Measurements from ENCODE around the gene LOXL1. TPM values are rescaled to one million over a fixed set of nuclear protein-coding genes. Genes with fewer than 3 reads are reported as not detected.

The LOXL1 gene
- total and polyA plus RNA-seq, 2 of the 4 experiments (the other 2 are of a cell fraction) = 148 to 332 TPM

DNA sequence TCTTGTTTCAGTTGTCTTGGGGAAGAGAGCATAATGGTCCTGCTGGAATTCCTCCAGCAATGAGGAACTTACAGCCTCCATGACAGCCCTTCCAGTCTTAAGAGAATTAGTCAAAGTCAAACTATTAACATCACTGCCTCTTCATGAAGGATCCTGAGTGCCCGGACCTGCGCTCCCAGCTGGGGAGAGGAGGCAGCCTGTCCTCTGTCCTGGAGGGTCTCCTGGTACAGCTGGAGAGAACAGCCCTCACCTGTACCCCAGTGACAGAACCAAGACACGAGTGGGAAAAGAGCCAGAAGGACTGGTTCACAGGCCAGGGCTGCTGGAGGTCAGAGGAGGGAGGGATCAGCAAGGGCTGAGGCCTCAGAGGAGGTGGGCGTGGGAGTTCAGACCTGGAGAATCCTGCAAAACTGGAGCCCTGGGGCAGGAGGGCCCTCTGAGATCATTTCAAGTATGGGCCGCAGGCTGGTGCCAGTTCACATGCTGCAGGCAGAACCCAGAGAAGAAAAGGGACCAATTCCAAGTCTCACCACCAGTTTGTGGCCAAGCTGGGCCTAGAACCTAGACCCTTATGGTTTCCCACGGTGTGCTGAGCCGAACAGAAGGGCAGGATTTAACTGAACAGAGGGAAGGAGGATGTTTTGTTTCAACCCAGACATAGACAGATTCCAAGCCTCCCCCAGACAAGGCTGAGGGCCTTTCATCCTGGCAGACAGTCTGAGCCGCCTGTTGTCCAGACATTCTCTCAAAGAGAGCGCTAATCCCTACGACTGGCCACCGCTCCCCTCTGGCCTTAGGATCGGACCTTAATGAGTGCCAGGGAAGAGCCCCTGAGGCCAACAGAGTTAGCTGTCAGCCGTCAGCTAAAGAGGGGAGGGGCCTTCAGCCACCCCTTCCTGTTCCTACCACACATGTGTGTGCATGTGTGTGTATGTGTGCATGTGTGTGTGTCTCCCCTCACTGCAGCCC, 18.2 kb downstream of the LOXL1 start:
- no peak overlapping the region for H3K56ac ChIP-seq (ENCODE audit: extremely low read depth, insufficient read depth, low read length)
- no peak overlapping the region for H3K14ac ChIP-seq (replicated peaks; ENCODE audit: low read depth, low read length)
- DNase-seq (no peak), ATAC-seq (ENCODE audit: low read depth) (no peak)
- no peak overlapping the region for H2BK120ac ChIP-seq (ENCODE audit: low read depth, low read length)
- H3K4ac ChIP-seq (ENCODE audit: low read depth, low read length) = no peak overlapping the region
- no TSS peak for BruUV-seq (replicated peaks)
- no peak overlapping the region for H2BK15ac ChIP-seq (ENCODE audit: low read depth, low read length)
- H4K8ac ChIP-seq (ENCODE audit: low read depth in 2 of 2, low read length in 2 of 2) = no peak overlapping the region
- H4K20me1 ChIP-seq (ENCODE audit: insufficient read depth, low read length) = no peaks in the 10 kb centered on the region
- intact Hi-C loops (cut with micrococcal nuclease) (no loop called here), in situ Hi-C loops (cut with MboI; ENCODE audit: low sequenced_read_pairs) (no loop called here), dilution Hi-C loops (cut with HindIII; ENCODE audit: low sequenced_read_pairs, unreplicated experiment) (no loop called here)
- H3K4me2 ChIP-seq (ENCODE audit: low read depth, low read length) = no peak overlapping the region
- H2BK5ac ChIP-seq (ENCODE audit: low read depth, low read length, poor library complexity, severe bottlenecking) = no peak overlapping the region
- H3K27me3 ChIP-seq (ENCODE audit: control insufficient read depth, insufficient read depth, low read length) = no peaks in the 10 kb centered on the region
- no peak overlapping the region for H2BK20ac ChIP-seq (ENCODE audit: low read depth, low read length)
- POLR2A ChIA-PET (ENCODE audit: unreplicated experiment) = no interaction called here
- peaks cover 33 to 56% of the 10 kb centered on the region in 2 experiments for H3K79me1 ChIP-seq (ENCODE audit: low read depth in 1 of 2, low read length in 2 of 2)
- H3K9ac ChIP-seq (ENCODE audit: low read depth, low read length) = no peak overlapping the region
- no peak overlapping the region for H4K5ac ChIP-seq (ENCODE audit: low read depth, low read length)
- CTCF ChIA-PET = no interaction called here
- no peak overlapping the region for H3K23ac ChIP-seq (ENCODE audit: low read depth, low read length)
- no peak overlapping the region for H2AK9ac ChIP-seq (replicated peaks; ENCODE audit: low read depth, low read length, poor library complexity)
- H2AK5ac ChIP-seq (ENCODE audit: low read depth, low read length) = no peak overlapping the region
- TF ChIP-seq POLR2A (IDR thresholded peaks at IDR 0.05; ENCODE audit: low read depth, low read length) (no peak), RAD21 (IDR thresholded peaks at IDR 0.05; ENCODE audit: low read length) (no peak), CHD1 (IDR thresholded peaks at IDR 0.05; ENCODE audit: low read depth, low read length) (no peak), FOS (IDR thresholded peaks at IDR 0.05; ENCODE audit: low read depth, low read length) (no peak), RFX5 (IDR thresholded peaks at IDR 0.05; ENCODE audit: low read depth, low read length) (no peak), MXI1 (IDR thresholded peaks at IDR 0.05; ENCODE audit: borderline replicate concordance, low read depth, low read length) (no peak), MAZ (IDR thresholded peaks at IDR 0.05; ENCODE audit: borderline replicate concordance, low read depth, low read length) (no peak), NFE2L2 (IDR thresholded peaks at IDR 0.05; ENCODE audit: low read depth, low read length) (no peak), RCOR1 (IDR thresholded peaks at IDR 0.05; ENCODE audit: insufficient replicate concordance, low read length) (no peak), MAFK (IDR thresholded peaks at IDR 0.05; ENCODE audit: low read depth, low read length) (no peak), SMC3 (IDR thresholded peaks at IDR 0.05; ENCODE audit: low read depth, low read length) (no peak), BHLHE40 (IDR thresholded peaks at IDR 0.05; ENCODE audit: low read depth, low read length) (no peak)
- TF ChIP-seq, protein P1, sequence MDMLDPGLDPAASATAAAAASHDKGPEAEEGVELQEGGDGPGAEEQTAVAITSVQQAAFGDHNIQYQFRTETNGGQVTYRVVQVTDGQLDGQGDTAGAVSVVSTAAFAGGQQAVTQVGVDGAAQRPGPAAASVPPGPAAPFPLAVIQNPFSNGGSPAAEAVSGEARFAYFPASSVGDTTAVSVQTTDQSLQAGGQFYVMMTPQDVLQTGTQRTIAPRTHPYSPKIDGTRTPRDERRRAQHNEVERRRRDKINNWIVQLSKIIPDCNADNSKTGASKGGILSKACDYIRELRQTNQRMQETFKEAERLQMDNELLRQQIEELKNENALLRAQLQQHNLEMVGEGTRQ (IDR thresholded peaks at IDR 0.05; ENCODE audit: low read depth, low read length) = no peak
- TF ChIP-seq, protein P2, sequence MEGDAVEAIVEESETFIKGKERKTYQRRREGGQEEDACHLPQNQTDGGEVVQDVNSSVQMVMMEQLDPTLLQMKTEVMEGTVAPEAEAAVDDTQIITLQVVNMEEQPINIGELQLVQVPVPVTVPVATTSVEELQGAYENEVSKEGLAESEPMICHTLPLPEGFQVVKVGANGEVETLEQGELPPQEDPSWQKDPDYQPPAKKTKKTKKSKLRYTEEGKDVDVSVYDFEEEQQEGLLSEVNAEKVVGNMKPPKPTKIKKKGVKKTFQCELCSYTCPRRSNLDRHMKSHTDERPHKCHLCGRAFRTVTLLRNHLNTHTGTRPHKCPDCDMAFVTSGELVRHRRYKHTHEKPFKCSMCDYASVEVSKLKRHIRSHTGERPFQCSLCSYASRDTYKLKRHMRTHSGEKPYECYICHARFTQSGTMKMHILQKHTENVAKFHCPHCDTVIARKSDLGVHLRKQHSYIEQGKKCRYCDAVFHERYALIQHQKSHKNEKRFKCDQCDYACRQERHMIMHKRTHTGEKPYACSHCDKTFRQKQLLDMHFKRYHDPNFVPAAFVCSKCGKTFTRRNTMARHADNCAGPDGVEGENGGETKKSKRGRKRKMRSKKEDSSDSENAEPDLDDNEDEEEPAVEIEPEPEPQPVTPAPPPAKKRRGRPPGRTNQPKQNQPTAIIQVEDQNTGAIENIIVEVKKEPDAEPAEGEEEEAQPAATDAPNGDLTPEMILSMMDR (conservative IDR thresholded peaks at IDR 0.05; ENCODE audit: low read depth, low read length) = no peak
- TF ChIP-seq, protein P3, sequence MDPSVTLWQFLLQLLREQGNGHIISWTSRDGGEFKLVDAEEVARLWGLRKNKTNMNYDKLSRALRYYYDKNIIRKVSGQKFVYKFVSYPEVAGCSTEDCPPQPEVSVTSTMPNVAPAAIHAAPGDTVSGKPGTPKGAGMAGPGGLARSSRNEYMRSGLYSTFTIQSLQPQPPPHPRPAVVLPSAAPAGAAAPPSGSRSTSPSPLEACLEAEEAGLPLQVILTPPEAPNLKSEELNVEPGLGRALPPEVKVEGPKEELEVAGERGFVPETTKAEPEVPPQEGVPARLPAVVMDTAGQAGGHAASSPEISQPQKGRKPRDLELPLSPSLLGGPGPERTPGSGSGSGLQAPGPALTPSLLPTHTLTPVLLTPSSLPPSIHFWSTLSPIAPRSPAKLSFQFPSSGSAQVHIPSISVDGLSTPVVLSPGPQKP (IDR thresholded peaks at IDR 0.05; ENCODE audit: borderline replicate concordance, low read depth, low read length) = no peak
- no peak overlapping the region for H2AFZ ChIP-seq (replicated peaks; ENCODE audit: low read length, poor library complexity)
- no peaks in the 10 kb centered on the region for H3K9me3 ChIP-seq (ENCODE audit: control insufficient read depth, insufficient read depth, low read length)
- H3K36me3 ChIP-seq (ENCODE audit: control insufficient read depth, insufficient read depth, low read length) = peaks cover 55% of the 10 kb centered on the region
- H3K9me1 ChIP-seq (ENCODE audit: insufficient read depth, low read length) = peaks cover 14% of the 10 kb centered on the region
- H3K4me3 ChIP-seq (ENCODE audit: insufficient read depth, low read depth, low read length) = no peak overlapping the region
- no peak overlapping the region for H3K27ac ChIP-seq (ENCODE audit: insufficient read depth, low read length)
- 100% methylated on average over 2 of the region's 13 CpGs; no CpG with 5 or more reads in 1 of the 2 experiments for WGBS, 2 experiments (ENCODE audit: extremely low coverage in 2 of 2, insufficient read length in 1 of 2)
- no peak overlapping the region for H3K18ac ChIP-seq (ENCODE audit: low read depth, low read length)
- peaks cover 28% of the 10 kb centered on the region for H3K4me1 ChIP-seq (ENCODE audit: control insufficient read depth, insufficient read depth, low read length)
- H4K91ac ChIP-seq (ENCODE audit: insufficient read depth, low read depth, low read length) = no peak overlapping the region
